OCI-LY1 (cell line): ENCODE measurements around the gene MTMR3.

ENCODE experiments used
- H2AFZ ChIP-seq: fragments of 200-600 bp; sonication (generic), shearing (Covaris generic); 2 replicates; pipeline ENCODE4 v1.6.0; 2014; ENCODE audit warnings: antibody characterized with exemption, mild to moderate bottlenecking, low read length
- H3F3A ChIP-seq: fragments of 200-600 bp; sonication (generic), shearing (Covaris generic); 2 replicates; pipeline ENCODE4 v1.6.0; 2014; ENCODE audit warnings: mild to moderate bottlenecking, antibody characterized with exemption, low read length, moderate library complexity; ENCODE audit not compliant: insufficient read depth
- H3K27ac ChIP-seq: fragments of 200-600 bp; sonication (generic); 2 replicates; pipeline ENCODE4 v1.5.1; 2014; ENCODE audit warnings: low read length, mixed run types, mild to moderate bottlenecking, low read depth; ENCODE audit not compliant: poor library complexity, severe bottlenecking
- H3K27me3 ChIP-seq: fragments of 200-600 bp; sonication (generic); 2 replicates; pipeline ENCODE4 v1.6.0; 2014; ENCODE audit warnings: antibody characterized with exemption, mild to moderate bottlenecking, low read length, moderate library complexity; ENCODE audit not compliant: insufficient read depth
- H3K36me3 ChIP-seq: fragments of 200-600 bp; sonication (generic); 2 replicates; pipeline ENCODE4 v1.6.1; 2014; ENCODE audit warnings: mild to moderate bottlenecking, antibody characterized with exemption, low read length, moderate library complexity, mixed read lengths; ENCODE audit not compliant: insufficient read depth
- H3K4me1 ChIP-seq: fragments of 200-600 bp; sonication (generic); 2 replicates; pipeline ENCODE4 v1.5.1; 2014; ENCODE audit warnings: mild to moderate bottlenecking, low read length, moderate library complexity; ENCODE audit not compliant: insufficient read depth, severe bottlenecking
- H3K4me2 ChIP-seq: fragments of 200-600 bp; sonication (generic), shearing (Covaris generic); 2 replicates; pipeline ENCODE4 v1.6.1; 2014; ENCODE audit warnings: low read length
- H3K4me3 ChIP-seq: fragments of 200-600 bp; sonication (generic); 2 replicates; pipeline ENCODE4 v1.5.1; 2014; ENCODE audit warnings: low read length, low read depth, mild to moderate bottlenecking, mixed read lengths; ENCODE audit not compliant: poor library complexity, severe bottlenecking
- H3K79me2 ChIP-seq: fragments of 200-600 bp; shearing (Covaris generic); 2 replicates; pipeline ENCODE4 v1.6.1; 2016; ENCODE audit warnings: mixed run types, low read length, mixed read lengths; ENCODE audit not compliant: insufficient read depth
- H3K9ac ChIP-seq: fragments of 200-600 bp; sonication (generic), shearing (Covaris generic); 2 replicates; pipeline ENCODE4 v1.6.1; 2014; ENCODE audit warnings: mild to moderate bottlenecking, low read length, mixed read lengths
- H3K9me2 ChIP-seq: fragments of 200-600 bp; sonication (generic), shearing (Covaris generic); 2 replicates; pipeline ENCODE4 v1.6.1; 2014; ENCODE audit warnings: low read depth, mild to moderate bottlenecking, low read length, mixed read lengths
- H3K9me3 ChIP-seq: fragments of 200-600 bp; shearing (Covaris generic); 2 replicates; pipeline ENCODE4 v1.6.1; 2014; ENCODE audit warnings: low read length, mixed read lengths
- H4K20me1 ChIP-seq: fragments of 200-600 bp; sonication (generic), shearing (Covaris generic); 2 replicates; pipeline ENCODE4 v1.6.0; 2016; ENCODE audit warnings: mild to moderate bottlenecking, low read length; ENCODE audit not compliant: insufficient read depth
- EZH2 ChIP-seq: fragments of 200-600 bp; sonication (generic), shearing (Covaris generic); IDR thresholded peaks from 2 replicates; pipeline ENCODE4 v1.8.0; 2017; ENCODE audit warnings: borderline replicate concordance, mixed run types, mild to moderate bottlenecking, antibody characterized with exemption, low read length, moderate library complexity, mixed read lengths
- TF ChIP-seq, protein P1 (sequence below): fragments of 200-600 bp; sonication (generic), shearing (Covaris generic); IDR thresholded peaks from 2 replicates; pipeline ENCODE4 v1.5.1; 2017; ENCODE audit warnings: mild to moderate bottlenecking, antibody characterized with exemption, low read length, moderate library complexity, mixed read lengths

MTMR3 gene

GRCh38 chr22:29937940-29938693 is 55.1 kb downstream of the MTMR3 start:
- Histone ChIP-seq H3K9me3 (no peaks in the 10 kb centered on the region), H3K9me2 (no peaks in the 10 kb centered on the region), H2AFZ (no peak overlapping the region), H3K4me1 (peaks cover 9% of the 10 kb centered on the region), H3K4me2 (no peak overlapping the region), H3K4me3 (no peak overlapping the region), H3F3A (no peaks in the 10 kb centered on the region), H4K20me1 (0 out of 2 replicates have a peak, but pooled peaks cover 3% of the 10 kb centered on the region), H3K27me3 (no peaks in the 10 kb centered on the region), H3K27ac (no peak overlapping the region), H3K79me2 (no peaks in the 10 kb centered on the region; the same call in 1 of the 2 replicates), H3K36me3 (no peaks in the 10 kb centered on the region), H3K9ac (no peak overlapping the region)
- TF ChIP-seq, protein P1, sequence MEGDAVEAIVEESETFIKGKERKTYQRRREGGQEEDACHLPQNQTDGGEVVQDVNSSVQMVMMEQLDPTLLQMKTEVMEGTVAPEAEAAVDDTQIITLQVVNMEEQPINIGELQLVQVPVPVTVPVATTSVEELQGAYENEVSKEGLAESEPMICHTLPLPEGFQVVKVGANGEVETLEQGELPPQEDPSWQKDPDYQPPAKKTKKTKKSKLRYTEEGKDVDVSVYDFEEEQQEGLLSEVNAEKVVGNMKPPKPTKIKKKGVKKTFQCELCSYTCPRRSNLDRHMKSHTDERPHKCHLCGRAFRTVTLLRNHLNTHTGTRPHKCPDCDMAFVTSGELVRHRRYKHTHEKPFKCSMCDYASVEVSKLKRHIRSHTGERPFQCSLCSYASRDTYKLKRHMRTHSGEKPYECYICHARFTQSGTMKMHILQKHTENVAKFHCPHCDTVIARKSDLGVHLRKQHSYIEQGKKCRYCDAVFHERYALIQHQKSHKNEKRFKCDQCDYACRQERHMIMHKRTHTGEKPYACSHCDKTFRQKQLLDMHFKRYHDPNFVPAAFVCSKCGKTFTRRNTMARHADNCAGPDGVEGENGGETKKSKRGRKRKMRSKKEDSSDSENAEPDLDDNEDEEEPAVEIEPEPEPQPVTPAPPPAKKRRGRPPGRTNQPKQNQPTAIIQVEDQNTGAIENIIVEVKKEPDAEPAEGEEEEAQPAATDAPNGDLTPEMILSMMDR = no peak
- TF ChIP-seq EZH2 = no peak

DNA sequence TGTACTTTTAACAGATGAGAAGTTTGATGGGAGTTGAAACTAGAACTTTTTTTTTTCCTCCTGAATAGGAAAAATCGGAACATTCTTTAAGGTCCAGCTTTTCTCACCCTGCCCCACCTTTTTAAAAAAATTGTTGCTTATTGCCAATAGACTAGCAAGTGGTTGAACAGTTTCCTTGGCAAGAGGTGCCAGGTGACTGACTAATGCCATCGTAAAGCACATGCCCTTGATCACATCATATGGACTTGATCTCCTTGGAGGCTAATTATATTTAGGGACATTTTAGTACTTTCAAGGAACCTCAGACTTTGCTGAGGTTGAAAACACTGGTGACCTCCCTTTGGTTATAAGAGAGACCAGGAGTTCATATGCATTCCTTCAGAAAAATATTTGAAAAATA is 57.6 kb downstream of the MTMR3 start:
- Histone ChIP-seq H4K20me1 (no peaks in the 10 kb centered on the region), H3K4me3 (no peak overlapping the region), H3K79me2 (no peaks in the 10 kb centered on the region), H3F3A (no peaks in the 10 kb centered on the region), H3K27me3 (no peaks in the 10 kb centered on the region), H3K4me1 (peaks cover 9% of the 10 kb centered on the region), H3K9me3 (no peaks in the 10 kb centered on the region), H3K9ac (no peak overlapping the region), H3K4me2 (no peak overlapping the region), H2AFZ (no peak overlapping the region), H3K9me2 (no peaks in the 10 kb centered on the region), H3K36me3 (no peaks in the 10 kb centered on the region), H3K27ac (no peak overlapping the region)
- TF ChIP-seq, protein P1 = no peak
- no peak for TF ChIP-seq EZH2

- Histone ChIP-seq H3K27ac (no peak overlapping the region), H3K4me1 (no peaks in the 10 kb centered on the region), H3K9me3 (no peaks in the 10 kb centered on the region), H3K4me3 (no peak overlapping the region), H3K27me3 (no peaks in the 10 kb centered on the region), H2AFZ (no peak overlapping the region), H3K36me3 (no peaks in the 10 kb centered on the region), H3K9ac (no peak overlapping the region), H3K9me2 (no peaks in the 10 kb centered on the region), H4K20me1 (no peaks in the 10 kb centered on the region), H3K79me2 (no peaks in the 10 kb centered on the region), H3K4me2 (no peak overlapping the region), H3F3A (no peaks in the 10 kb centered on the region)
- no peak for TF ChIP-seq EZH2
- TF ChIP-seq, protein P1 = no peak
Observed at GRCh38 chr22:29944339-29944738, 61.4 kb downstream of the MTMR3 start.
